Stimulated activated CD4-positive, alpha-beta T cell treated with anti-CD3 and anti-CD28 coated beads, Interleukin-4, amount 100 ng/mL, for 1 hour (primary cell): ENCODE results near the gene TTLL11.

Experiments used
- DNase-seq: peaks from one replicate; pipeline ENCODE4 v3.0.0-alpha.2; 2020

Gene TTLL11

GRCh38 chr9:122092611-122093506 lies at the start of gene TTLL11:
TSS of gene TTLL11 (minus strand) at chr9:122093308. CDS start at chr9:122093148, 160 bp downstream.
- DNase-seq: peak; percentile 98

DNA sequence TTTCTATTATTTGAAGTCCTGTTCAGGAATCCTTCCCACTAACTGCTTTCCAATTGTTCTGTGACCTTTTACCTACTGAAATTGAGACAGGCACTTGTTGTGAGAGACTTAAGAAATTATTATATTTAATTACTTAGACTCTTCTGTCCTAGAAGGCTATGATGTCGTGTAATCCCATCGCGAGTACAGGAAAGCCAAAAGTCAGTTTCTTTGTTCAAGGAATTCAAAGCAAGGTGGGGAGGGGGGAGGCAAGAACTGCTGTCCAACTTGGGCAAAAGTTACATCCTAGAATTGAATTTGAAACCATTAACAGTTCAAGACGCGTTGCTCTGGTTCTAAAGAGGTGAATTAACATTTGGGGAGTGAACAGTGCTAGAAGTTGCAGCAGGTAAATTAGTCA lies 48.6 kb upstream of the TTLL11 start:
- no peak for DNase-seq

- DNase-seq: no peak
These were observed 47.5 kb upstream of the TTLL11 start for GRCh38 chr9:122140368-122141193.

- no peak for DNase-seq
These were observed 45.6 kb upstream of the TTLL11 start for GRCh38 chr9:122138560-122139268.

- no peak for DNase-seq
These were observed 42.4 kb upstream of the TTLL11 start for GRCh38 chr9:122135529-122135859.

GRCh38 chr9:122134822-122135528 lies 41.9 kb upstream of the TTLL11 start:
- no peak for DNase-seq

GRCh38 chr9:122133984-122134535 lies 41.0 kb upstream of the TTLL11 start:
- DNase-seq: no peak

- no peak for DNase-seq
These were observed 40.3 kb upstream of the TTLL11 start for GRCh38 chr9:122133263-122133983.

DNA sequence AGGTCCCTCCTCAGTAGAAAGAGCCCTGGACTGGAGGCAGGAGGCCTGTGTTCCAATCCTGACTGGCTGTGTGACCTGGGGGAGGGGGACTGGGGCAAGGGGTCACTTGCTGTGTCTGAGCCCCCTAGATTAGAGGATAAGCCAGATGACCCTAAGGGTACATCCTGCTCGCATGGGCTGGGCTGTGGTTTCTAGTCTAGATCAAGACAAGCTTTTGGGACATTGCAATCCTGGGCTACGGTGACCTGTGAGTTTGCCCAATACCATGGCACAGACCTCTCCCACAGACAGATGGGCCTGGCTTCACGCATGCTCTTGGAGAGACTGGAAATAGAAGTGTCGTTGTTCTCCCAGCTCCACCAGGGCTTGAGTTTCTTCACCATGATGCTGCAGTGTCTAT lies 39.4 kb upstream of the TTLL11 start:
- no peak for DNase-seq

DNA sequence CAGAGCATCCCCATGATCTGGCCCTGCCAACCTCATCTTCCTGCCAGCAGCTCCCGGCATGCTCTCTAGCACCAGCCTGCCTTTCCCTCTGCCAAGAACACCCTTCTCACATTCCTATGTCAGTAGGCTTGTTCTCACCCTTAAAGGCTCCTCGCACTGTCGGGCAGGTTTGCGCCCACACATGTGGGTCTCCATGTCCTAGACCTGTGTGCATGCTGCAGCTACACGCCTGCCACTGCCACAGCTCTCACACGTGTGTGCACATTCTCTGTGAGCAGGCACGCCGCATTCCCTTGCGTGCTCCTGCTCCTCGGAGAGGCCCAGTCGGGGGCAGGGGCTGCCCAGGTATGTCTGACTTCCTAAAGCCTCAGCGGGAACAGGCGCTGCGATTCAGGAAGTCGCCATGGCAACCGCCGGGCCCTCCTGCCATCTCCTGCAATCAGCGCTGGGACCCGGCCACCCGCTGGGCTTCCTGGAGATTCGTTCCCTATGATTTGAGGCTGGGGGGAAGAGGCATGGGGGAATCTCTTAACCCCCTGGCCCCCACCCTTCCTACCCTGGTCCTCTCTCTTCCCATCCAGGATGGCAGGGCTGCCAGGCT lies 38.4 kb upstream of the TTLL11 start:
- DNase-seq: no peak

DNA sequence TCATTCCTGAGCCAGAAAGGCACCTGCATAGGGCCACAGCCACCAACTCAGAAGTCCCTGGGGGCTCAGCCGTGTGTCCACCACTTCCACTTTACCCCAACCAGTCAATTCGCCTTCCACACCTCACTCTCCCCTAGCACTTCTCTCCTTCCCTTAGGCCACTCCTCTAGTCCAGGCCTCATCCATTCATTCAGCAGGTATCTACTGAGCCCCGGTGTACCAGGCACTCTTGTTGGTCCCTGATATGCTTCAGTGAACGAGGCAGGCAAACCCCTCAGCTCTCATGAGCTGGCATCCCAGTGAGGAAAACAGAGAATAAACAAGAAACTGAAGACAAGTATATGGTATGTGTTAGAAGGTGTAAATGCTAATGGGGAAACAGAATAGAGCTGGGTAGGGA lies 37.7 kb upstream of the TTLL11 start:
- no peak for DNase-seq

DNA sequence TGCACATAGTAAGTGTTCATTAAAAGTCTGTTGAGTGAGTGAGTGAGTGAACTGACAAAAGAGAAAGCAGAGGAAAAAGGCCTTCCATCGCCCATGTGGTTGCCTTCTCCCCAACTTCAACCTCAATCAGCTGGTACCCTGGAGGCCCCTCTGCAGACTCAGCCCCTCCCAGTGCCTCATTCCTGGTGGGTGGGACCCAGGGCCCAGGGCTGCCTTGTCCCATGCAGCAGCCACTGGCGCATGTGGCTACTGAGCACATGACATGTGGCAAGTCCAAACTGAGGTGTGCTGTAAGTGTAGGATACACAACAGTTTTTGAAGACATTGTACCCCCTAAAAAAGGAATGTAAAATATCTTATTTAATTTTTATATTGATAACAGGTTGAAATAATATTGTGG lies 36.9 kb upstream of the TTLL11 start:
- DNase-seq: no peak

DNA sequence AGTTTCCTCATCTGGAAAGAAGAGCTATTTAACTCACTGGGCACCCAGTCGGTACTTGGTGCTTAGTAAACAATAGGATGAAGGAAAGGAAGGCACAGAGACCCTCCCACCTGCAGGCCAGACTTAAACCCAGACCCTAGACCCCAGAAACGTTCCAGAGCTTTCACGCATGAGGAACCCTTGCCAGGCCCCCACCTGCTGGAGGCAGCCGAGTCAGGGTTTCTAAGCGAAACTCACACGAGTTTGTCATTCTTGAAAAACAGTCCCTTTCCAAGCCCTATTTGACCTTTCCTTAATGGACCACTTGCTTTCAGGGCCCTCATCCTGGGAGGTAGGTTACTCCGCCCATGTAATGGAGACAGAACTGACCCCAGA lies 35.8 kb upstream of the TTLL11 start:
- no peak for DNase-seq

DNA sequence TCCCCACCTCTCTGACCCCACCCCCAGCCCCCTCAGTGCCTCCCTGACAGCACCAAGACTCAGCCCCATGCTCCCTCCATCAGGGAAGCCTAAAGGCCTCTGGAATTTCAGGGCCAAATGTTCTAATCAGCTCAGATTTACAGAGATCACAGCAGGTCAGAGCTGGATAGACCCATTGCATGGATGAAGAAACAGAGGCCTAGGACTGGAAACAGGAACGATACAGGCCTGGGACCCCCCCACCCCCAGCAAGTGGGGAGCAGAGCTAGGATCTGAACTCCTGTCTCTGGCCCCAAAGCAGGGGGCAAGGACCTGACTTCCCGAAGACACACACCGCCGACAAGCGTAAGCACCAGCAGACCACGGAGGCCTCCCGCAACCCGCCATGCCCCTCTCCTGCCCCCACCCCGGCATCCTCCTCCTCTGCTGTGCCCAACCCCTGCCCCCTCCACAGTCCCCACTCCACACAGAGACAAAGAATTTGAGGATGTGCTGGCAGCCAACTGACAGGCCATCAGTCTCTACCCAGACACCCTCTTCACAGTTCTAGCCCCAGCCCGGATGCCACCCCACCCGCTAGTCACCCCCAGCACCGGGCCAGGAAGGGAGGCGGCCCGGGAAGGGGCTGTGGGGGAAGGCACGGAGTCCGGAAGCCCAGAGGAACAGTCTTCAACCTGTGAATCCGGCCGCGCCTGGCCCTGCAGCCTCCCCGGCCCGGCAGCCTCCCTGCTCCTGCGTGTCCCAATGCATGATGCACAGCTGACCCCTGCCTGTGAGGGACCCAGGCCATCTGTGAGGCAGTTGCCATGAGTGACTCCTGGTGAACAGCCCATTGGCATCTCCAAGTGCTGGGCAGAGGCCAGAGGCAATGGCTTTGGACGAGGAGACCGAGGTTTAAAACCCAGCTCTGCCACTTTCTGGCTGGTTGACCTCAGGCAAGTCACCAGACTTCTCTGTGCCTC lies 35.2 kb upstream of the TTLL11 start:
- no peak for DNase-seq

GRCh38 chr9:122127396-122127798 lies 34.3 kb upstream of the TTLL11 start:
- no peak for DNase-seq

DNA sequence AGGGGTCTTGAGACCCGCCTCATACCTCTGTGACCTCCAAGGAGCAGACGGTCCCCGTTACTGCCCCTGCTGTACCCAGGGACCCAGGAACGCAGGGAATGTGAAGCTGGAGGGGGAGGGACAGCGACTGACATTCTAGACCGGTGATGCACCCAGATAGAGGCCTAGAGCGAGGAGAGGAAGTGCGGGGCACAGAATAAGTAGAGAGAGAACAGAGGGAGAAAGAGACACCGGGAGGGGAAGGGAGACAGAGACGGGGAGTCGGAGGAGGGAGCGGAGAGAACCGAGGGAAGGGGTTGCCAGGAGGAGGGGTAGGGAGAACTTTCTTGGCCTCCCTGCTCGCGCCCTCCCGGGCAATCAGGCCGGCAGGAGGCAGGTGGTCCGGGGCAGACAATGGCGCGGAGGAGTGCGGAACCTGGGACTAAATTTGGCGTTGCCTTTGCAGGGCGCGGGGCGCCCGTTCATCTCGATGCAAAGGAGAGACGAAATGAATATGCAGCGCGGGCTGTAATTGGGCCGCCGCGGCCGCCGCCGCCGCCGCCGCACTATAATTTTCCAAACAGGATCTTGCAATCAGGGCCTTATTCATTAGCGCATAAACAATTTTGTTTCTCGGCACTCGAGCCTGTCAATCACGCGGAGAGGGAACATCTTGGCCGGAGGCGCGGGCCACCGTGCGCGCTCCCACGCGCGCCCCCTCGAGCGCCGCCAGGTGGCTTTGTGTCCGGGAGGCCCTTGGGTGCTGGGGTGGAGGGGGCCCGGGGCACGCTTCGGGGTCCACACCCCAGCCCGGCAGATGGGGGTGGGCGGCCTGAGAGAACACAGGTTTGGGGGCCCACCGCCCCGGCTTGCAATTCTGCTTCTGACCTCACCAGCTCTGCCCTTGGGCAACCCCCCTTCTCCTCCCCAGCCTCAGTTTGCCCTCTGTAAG lies 33.5 kb upstream of the TTLL11 start:
- no peak for DNase-seq

DNA sequence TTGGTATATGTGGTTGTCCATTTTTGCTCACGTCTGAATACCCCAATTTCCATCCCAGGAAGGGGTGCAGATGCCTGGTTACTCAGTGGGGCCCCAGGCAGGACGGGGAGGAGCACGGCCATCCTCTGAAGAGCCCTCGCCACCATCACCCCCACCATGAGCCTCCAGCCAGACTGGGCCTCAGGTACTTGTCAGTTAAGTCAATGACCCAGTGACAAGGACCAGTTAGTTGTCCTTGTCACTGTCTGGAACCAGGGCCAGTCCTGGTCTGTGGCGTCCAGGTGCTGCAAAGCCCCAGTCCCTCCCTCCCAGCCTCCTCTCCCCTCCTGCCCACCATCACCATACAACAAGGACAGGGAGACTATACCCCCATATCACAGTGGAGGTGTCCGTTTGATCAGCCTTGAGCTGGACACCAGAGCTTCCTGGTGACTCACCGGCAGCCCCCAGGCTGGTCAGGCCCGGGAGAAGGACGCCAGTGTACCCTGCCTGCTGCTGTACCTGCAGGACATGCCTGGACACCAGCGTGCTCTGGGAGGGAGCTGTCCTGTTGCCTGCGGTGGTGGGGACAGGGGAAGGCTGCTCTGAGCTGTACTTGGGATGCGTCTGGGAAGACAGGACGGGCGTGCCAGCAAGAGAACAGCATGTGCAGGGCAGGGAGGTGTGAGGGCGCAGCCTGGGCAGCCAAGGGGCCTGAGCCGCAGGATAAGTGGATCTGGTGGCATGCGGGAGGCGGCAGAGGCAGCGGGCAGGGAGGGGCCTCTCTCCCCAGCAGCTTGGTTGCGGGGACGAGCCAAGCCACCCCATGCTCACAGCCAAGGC lies 32.6 kb upstream of the TTLL11 start:
- DNase-seq: no peak

GRCh38 chr9:122125158-122125508 lies 32.0 kb upstream of the TTLL11 start:
- DNase-seq: peak; percentile 80
